Sigmoid colon (tissue), 7 donors: ENCODE measurements around the gene NTHL1. TPM values are rescaled to one million over a fixed set of nuclear protein-coding genes. Genes with fewer than 3 reads are reported as not detected.
A peak's percentile ranks its signal among the peaks of the same experiment; 100 is the strongest.

ENCODE experiments used
- DNase-seq: peaks from one replicate; pipeline ENCODE4 v3.0.0-alpha.2; 2019
- H3K27ac ChIP-seq, 4 donors: fragments of 200-600 bp; sonication (generic); one replicate each; pipeline ENCODE4 v1.5.1; 2016 to 2019; ENCODE audit warnings: mild to moderate bottlenecking in 1 of 4
- H3K27me3 ChIP-seq, 3 donors: fragments of 200-600 bp; sonication (generic); one replicate each; pipeline ENCODE4 v1.5.1; 2019; ENCODE audit warnings: mild to moderate bottlenecking in 1 of 3
- H3K36me3 ChIP-seq, 4 donors: fragments of 200-600 bp; sonication (generic); one replicate each; pipeline ENCODE4 v1.5.1; 2016 to 2019
- H3K4me1 ChIP-seq, 4 donors: fragments of 200-600 bp; sonication (generic); one replicate each; pipeline ENCODE4 v1.5.1; 2017 to 2019
- H3K4me3 ChIP-seq, 4 donors: fragments of 200-600 bp; sonication (generic); one replicate each; pipeline ENCODE4 v1.5.1; 2017 to 2019; ENCODE audit warnings: mild to moderate bottlenecking in 2 of 4, moderate library complexity in 1 of 4
- H3K9me3 ChIP-seq, 4 donors: fragments of 200-600 bp in 3 of 4; sonication (generic) in 3 of 4; one replicate each; pipeline versions ENCODE4 v1.5.1 to v1.6.1; 2013 to 2019
- CTCF ChIP-seq, 4 experiments: fragments of 450-650 bp in 3 of 4; fragments of 200-600 bp in 1 of 4; IDR thresholded peaks; one replicate each; pipeline ENCODE4 v1.5.1; 2016 to 2019; ENCODE audit warnings: antibody characterized with exemption in 4 of 4, mild to moderate bottlenecking in 3 of 4, moderate library complexity in 2 of 4
- EP300 ChIP-seq, 4 donors: sonication (generic); formaldehyde crosslinking; IDR thresholded peaks; one replicate each; pipeline ENCODE4 v1.6.1; 2017; ENCODE audit warnings: antibody characterized with exemption in 4 of 4
- POLR2A ChIP-seq, 2 donors: fragments of 450-650 bp; IDR thresholded peaks; one replicate each; pipeline ENCODE4 v1.6.1; 2016; ENCODE audit warnings: antibody characterized with exemption in 2 of 2, mild to moderate bottlenecking in 2 of 2, moderate library complexity in 2 of 2
- POLR2AphosphoS5 ChIP-seq, 4 donors: sonication (generic); formaldehyde crosslinking; IDR thresholded peaks; one replicate each; pipeline ENCODE4 v1.6.1; 2017; ENCODE audit warnings: antibody characterized with exemption in 4 of 4
- WGBS, 2 donors: extraction: QIAGEN DNeasy Blood & Tissue Kit; methylation state at CpG; one replicate each; pipeline ENCODE4 v1.1.7; 2013; 5-methylcytosine and 5-hydroxymethylcytosine counted together
- intact Hi-C: fragments of 100-400 bp; cut with DNase I; formaldehyde crosslinking; loops from one replicate; pipeline ENCODE4 v1.15.1; 2023
- polyA plus RNA-seq, 3 donors: library from polyadenylated mRNA; stranded (reverse); fragments of 200-250 nt; gene quantifications; one replicate each; pipeline ENCODE4 v1.2.3, GENCODE V29; 2013
- total RNA-seq, 4 donors: library from RNA; depleted of rRNA; stranded (reverse); fragments of >200 nt; gene quantifications; one replicate each; pipeline ENCODE4 v1.1.0, GENCODE V29; 2016
- donor health status: healthy with polysubstance abuse.
- donor health status: Bipolar disorder and iron deficiency.
- donor health status: healthy.

NTHL1 gene
- total and polyA plus RNA-seq, 7 donors, result 18.4 to 44.5 (median 28.5) TPM

GRCh38 chr16:2042986-2043666 lies 4.5 kb downstream of the NTHL1 start:
- DNase-seq, result no peak
- Histone ChIP-seq H3K36me3 (peaks cover 0 to 13% (median 0%) of the 10 kb centered on the region in 4 donors), H3K27me3 (no peaks in the 10 kb centered on the region), H3K4me3 (no peak overlapping the region), H3K9me3 (no peaks in the 10 kb centered on the region), H3K27ac (peak overlapping the region in 2 of 4 donors; percentile 13 to 36), H3K4me1 (peaks cover 0 to 52% (median 44%) of the 10 kb centered on the region in 4 donors)
- TF ChIP-seq CTCF (IDR thresholded peaks at IDR 0.05) (no peak), POLR2A (IDR thresholded peaks at IDR 0.05) (no peak), EP300 (IDR thresholded peaks at IDR 0.05) (no peak)
- intact Hi-C loops, result no loop called here
- WGBS, 2 donors, result 29 to 73% methylated on average over 11 of the region's 11 CpGs

- H3K27ac ChIP-seq, result peak overlapping the region in 2 of 4 donors; percentile 22 to 51
- DNase-seq, result no peak
- intact Hi-C loops, result no loop called here
These were observed 5.3 kb downstream of the NTHL1 start for GRCh38 chr16:2042171-2042985.

GRCh38 chr16:2040787-2041522 lies 6.7 kb downstream of the NTHL1 start:
- Histone ChIP-seq H3K27ac (peak overlapping the region; percentile 69 to 83 (median 78)), H3K27me3 (no peaks in the 10 kb centered on the region), H3K36me3 (peaks cover 0 to 18% (median 3%) of the 10 kb centered on the region in 4 donors), H3K4me3 (no peak overlapping the region), H3K9me3 (no peaks in the 10 kb centered on the region), H3K4me1 (peaks cover 0 to 58% (median 52%) of the 10 kb centered on the region in 4 donors)
- WGBS, 2 donors, result 46 to 77% methylated on average over 20 of the region's 20 CpGs
- intact Hi-C loops, result no loop called here
- DNase-seq, result no peak
- no peak for TF ChIP-seq EP300 (IDR thresholded peaks at IDR 0.05)
- TF ChIP-seq POLR2AphosphoS5 (IDR thresholded peaks at IDR 0.05), result peak in 1 of 4 donors; percentile 9

More at GRCh38 chr16:2042171-2042985, 5.3 kb downstream of the NTHL1 start:
- TF ChIP-seq POLR2AphosphoS5 (IDR thresholded peaks at IDR 0.05) (no peak), EP300 (IDR thresholded peaks at IDR 0.05) (no peak), POLR2A (IDR thresholded peaks at IDR 0.05) (no peak), CTCF (IDR thresholded peaks at IDR 0.05) (no peak)
- no peak overlapping the region for H3K4me3 ChIP-seq
- H3K4me1 ChIP-seq, result peaks cover 0 to 58% (median 50%) of the 10 kb centered on the region in 4 donors
- peaks cover 0 to 18% (median 3%) of the 10 kb centered on the region in 4 donors for H3K36me3 ChIP-seq
- H3K27me3 ChIP-seq, result no peaks in the 10 kb centered on the region
- 21 to 62% methylated on average over 22 of the region's 22 CpGs for WGBS, 2 donors
- H3K9me3 ChIP-seq, result no peaks in the 10 kb centered on the region

- no peak for DNase-seq
- Histone ChIP-seq H3K36me3 (peaks cover 0 to 18% (median 3%) of the 10 kb centered on the region in 4 donors), H3K4me1 (peaks cover 0 to 64% (median 60%) of the 10 kb centered on the region in 4 donors), H3K4me3 (no peak overlapping the region), H3K27ac (peak overlapping the region; percentile 69 to 83 (median 78)), H3K9me3 (no peaks in the 10 kb centered on the region), H3K27me3 (no peaks in the 10 kb centered on the region)
- 72 to 82% methylated on average over 24 of the region's 24 CpGs for WGBS, 2 donors
- intact Hi-C loops, result no loop called here
- TF ChIP-seq POLR2AphosphoS5 (IDR thresholded peaks at IDR 0.05), result no peak
- no peak for TF ChIP-seq CTCF (IDR thresholded peaks at IDR 0.05)
- no peak for TF ChIP-seq EP300 (IDR thresholded peaks at IDR 0.05)
- TF ChIP-seq POLR2A (IDR thresholded peaks at IDR 0.05), result no peak
These were observed 7.4 kb downstream of the NTHL1 start for GRCh38 chr16:2040041-2040786.
